Upper lobe of left lung (tissue), 6 donors: ENCODE data around the gene GRIK2. TPM values are rescaled to one million over a fixed set of nuclear protein-coding genes. Genes with fewer than 3 reads are reported as not detected.

Experiments
- ATAC-seq, 2 donors: fragments of 200-7000 bp; cut with Tn5 transposase; one replicate each; pipeline ENCODE4 v1.9.1; 2022; ENCODE audit warnings: mild to moderate bottlenecking in 2 of 2, moderate library complexity in 2 of 2; ENCODE audit not compliant: low FRiP score in 2 of 2
- DNase-seq, 2 donors: peaks; one replicate each; pipeline ENCODE4 v3.0.0-alpha.2; 2019 to 2020
- H3K27ac ChIP-seq, 4 donors: fragments of 200-600 bp; sonication (generic); one replicate each; pipeline ENCODE4 v1.5.1; 2016 to 2019
- H3K27me3 ChIP-seq, 4 donors: fragments of 200-600 bp; sonication (generic); one replicate each; pipeline ENCODE4 v1.5.1; 2017 to 2019
- H3K36me3 ChIP-seq, 4 donors: fragments of 200-600 bp; sonication (generic); one replicate each; pipeline ENCODE4 v1.5.1; 2016 to 2019
- H3K4me1 ChIP-seq, 4 donors: fragments of 200-600 bp; sonication (generic); one replicate each; pipeline ENCODE4 v1.5.1; 2018 to 2019
- H3K4me3 ChIP-seq, 4 donors: fragments of 200-600 bp; sonication (generic); one replicate each; pipeline ENCODE4 v1.5.1; 2017 to 2019; ENCODE audit warnings: mild to moderate bottlenecking in 2 of 4, moderate library complexity in 1 of 4
- H3K9me3 ChIP-seq, 4 donors: fragments of 200-600 bp; sonication (generic); one replicate each; pipeline ENCODE4 v1.5.1; 2018 to 2019
- EP300 ChIP-seq, 4 donors: sonication (generic); formaldehyde crosslinking; IDR thresholded peaks; one replicate each; pipeline ENCODE4 v1.5.1; 2017; ENCODE audit warnings: antibody characterized with exemption in 4 of 4, control low read depth in 2 of 4
- POLR2A ChIP-seq, 4 donors: fragments of 450-650 bp; IDR thresholded peaks; one replicate each; pipeline ENCODE4 v1.5.1; 2016 to 2017; ENCODE audit warnings: antibody characterized with exemption in 4 of 4, mild to moderate bottlenecking in 2 of 4
- POLR2AphosphoS5 ChIP-seq, 2 donors: sonication (generic); formaldehyde crosslinking; IDR thresholded peaks; one replicate each; pipeline ENCODE4 v1.5.1; 2017; ENCODE audit warnings: antibody characterized with exemption in 2 of 2
- WGBS, 2 donors: methylation state at CpG; one replicate each; pipeline ENCODE4 v1.1.5; 2017 to 2018; 5-methylcytosine and 5-hydroxymethylcytosine counted together
- total RNA-seq, 6 donors: library from RNA; depleted of rRNA in 4 of 6; stranded (reverse); fragments of >200 nt in 4 of 6; gene quantifications; one replicate each; pipeline versions ENCODE4 v1.1.0 to v1.2.1, GENCODE V29; 2016 to 2021
- TF ChIP-seq, protein P1 (sequence below), 6 experiments: fragments of 450-650 bp in 4 of 6; fragments of 200-600 bp in 2 of 6; sonication (generic) in 2 of 6; IDR thresholded peaks; one replicate each; pipeline ENCODE4 v1.5.1; 2016 to 2019; ENCODE audit warnings: antibody characterized with exemption in 6 of 6
- donor health status: DM: no; HTN: no; CAD: no; lungs with moderate emphysema.
- donor health status: DM: no; HTN: yes; CAD: no; lungs with severe emphysema.

The GRIK2 gene
- total RNA-seq, 6 donors from 2014 or later, result 0.07 to 1.2 (median 0.50) TPM; not detected in 2

DNA sequence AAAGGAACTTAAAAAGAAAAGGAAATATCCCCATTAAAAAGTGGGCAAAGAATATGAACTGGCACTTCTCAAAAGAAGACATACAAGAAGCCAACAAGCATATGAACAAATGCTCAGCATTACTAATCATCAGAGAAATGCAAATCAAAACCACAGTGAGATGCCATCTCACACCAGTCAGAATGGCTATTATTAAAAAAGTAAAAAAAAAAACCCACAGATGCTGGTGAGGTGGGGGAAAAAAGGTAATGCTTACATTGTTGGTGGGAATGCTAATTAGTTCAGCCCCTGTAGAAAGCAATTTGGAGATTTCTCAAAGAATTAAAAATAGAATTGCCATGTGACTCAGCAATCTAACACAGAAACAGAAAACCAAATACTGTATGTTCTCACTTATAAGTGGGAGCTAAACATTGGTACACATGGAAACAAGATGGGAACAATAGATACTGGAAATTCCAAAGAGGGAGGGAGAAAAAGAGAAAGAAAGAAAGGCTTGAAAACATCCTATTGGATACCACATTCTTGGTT lies 437.1 kb downstream of the GRIK2 start:
- TF ChIP-seq POLR2AphosphoS5 (IDR thresholded peaks at IDR 0.05) (no peak), POLR2A (IDR thresholded peaks at IDR 0.05) (no peak), EP300 (IDR thresholded peaks at IDR 0.05) (no peak)
- TF ChIP-seq, protein P1, sequence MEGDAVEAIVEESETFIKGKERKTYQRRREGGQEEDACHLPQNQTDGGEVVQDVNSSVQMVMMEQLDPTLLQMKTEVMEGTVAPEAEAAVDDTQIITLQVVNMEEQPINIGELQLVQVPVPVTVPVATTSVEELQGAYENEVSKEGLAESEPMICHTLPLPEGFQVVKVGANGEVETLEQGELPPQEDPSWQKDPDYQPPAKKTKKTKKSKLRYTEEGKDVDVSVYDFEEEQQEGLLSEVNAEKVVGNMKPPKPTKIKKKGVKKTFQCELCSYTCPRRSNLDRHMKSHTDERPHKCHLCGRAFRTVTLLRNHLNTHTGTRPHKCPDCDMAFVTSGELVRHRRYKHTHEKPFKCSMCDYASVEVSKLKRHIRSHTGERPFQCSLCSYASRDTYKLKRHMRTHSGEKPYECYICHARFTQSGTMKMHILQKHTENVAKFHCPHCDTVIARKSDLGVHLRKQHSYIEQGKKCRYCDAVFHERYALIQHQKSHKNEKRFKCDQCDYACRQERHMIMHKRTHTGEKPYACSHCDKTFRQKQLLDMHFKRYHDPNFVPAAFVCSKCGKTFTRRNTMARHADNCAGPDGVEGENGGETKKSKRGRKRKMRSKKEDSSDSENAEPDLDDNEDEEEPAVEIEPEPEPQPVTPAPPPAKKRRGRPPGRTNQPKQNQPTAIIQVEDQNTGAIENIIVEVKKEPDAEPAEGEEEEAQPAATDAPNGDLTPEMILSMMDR (IDR thresholded peaks at IDR 0.05), result no peak
- peaks cover 0 to 2% (median 0%) of the 10 kb centered on the region in 4 donors for H3K9me3 ChIP-seq
- no peak overlapping the region for H3K27ac ChIP-seq

DNA sequence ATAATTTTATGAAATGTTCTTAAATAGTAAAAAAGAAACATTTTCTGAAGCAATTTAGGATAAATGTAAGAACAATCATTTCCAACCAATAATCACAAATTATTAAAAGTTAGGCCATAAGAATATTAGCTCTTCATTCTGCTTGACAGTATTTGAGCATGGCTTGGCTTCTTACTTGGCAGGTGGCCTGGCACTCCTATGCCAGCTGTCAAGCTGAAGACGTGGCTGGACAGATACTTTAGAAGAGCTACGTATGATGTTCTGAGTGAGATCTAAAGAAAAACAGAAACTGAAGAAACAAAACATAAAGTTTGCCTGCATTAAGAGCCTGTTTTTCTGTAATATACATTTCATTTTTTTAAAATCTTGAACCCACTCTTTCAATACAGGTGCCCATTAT lies 438.9 kb downstream of the GRIK2 start:
- Histone ChIP-seq H3K27me3 (no peaks in the 10 kb centered on the region), H3K9me3 (peaks cover 0 to 2% (median 0%) of the 10 kb centered on the region in 4 donors), H3K4me3 (no peak overlapping the region), H3K27ac (no peak overlapping the region), H3K4me1 (no peaks in the 10 kb centered on the region), H3K36me3 (no peaks in the 10 kb centered on the region)
- DNase-seq, result no peak
- WGBS, 2 donors, result 55 to 60% methylated on average over 2 of the region's 2 CpGs
- TF ChIP-seq, protein P1 (IDR thresholded peaks at IDR 0.05), result no peak
- no peak for TF ChIP-seq EP300 (IDR thresholded peaks at IDR 0.05)
- no peak for TF ChIP-seq POLR2AphosphoS5 (IDR thresholded peaks at IDR 0.05)
- no peak for TF ChIP-seq POLR2A (IDR thresholded peaks at IDR 0.05)
- ATAC-seq, result no peak

More for the DNA sequence above, 437.1 kb downstream of the GRIK2 start:
- ATAC-seq (no peak), DNase-seq (no peak)
- Histone ChIP-seq H3K4me3 (no peak overlapping the region), H3K27me3 (no peaks in the 10 kb centered on the region), H3K36me3 (no peaks in the 10 kb centered on the region), H3K4me1 (no peaks in the 10 kb centered on the region)

DNA sequence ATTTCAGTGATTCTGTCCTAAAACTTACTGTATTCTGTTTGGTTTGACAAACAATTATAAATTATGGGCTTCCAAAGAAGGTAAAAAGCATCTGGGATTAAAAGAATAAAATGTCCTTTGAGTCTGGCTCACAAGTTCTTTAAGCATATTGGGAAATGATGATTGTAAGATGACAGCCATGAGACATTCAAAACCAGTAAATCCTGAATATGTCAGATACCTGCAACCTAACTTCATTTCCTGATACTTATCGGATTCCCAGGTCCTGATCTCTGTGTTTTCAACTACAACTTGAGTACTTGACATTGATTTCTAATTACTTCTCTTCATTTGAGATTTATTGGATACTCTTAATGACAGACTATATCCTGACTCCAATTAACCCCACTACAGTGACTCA lies 446.6 kb downstream of the GRIK2 start:
- TF ChIP-seq EP300 (IDR thresholded peaks at IDR 0.05) (no peak), POLR2AphosphoS5 (IDR thresholded peaks at IDR 0.05) (no peak), POLR2A (IDR thresholded peaks at IDR 0.05) (no peak)
- TF ChIP-seq, protein P1 (IDR thresholded peaks at IDR 0.05), result no peak
- Histone ChIP-seq H3K4me3 (no peak overlapping the region), H3K27ac (no peak overlapping the region), H3K4me1 (no peaks in the 10 kb centered on the region), H3K9me3 (no peaks in the 10 kb centered on the region), H3K27me3 (no peaks in the 10 kb centered on the region), H3K36me3 (no peaks in the 10 kb centered on the region)
- no peak for ATAC-seq
- WGBS, 2 donors, result 70 to 88% methylated on average over 1 of the region's 1 CpG
- no peak for DNase-seq

DNA sequence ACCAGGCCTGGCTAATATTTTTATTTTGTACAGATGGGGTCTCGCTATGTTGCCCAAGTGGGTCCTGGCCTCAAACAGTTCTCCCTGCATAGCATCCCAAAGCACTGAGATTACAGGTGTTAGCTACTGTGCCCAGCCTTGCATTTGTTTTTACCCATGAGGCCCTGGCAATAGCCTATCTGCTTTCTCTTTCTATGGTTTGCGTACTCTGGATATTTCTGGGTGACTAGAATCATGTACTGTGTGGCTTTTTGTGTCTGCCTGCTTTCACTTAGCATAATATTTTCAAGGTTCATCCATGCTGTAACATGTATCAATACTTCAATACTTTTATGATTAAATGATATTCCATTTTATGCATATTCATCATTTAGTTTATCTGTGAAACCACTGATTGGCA lies 451.7 kb downstream of the GRIK2 start:
- no peak for ATAC-seq
- 0 to 50% methylated on average over 2 of the region's 2 CpGs for WGBS, 2 donors
- H3K4me1 ChIP-seq, result no peaks in the 10 kb centered on the region

More for the DNA sequence above, 451.7 kb downstream of the GRIK2 start:
- Histone ChIP-seq H3K9me3 (no peaks in the 10 kb centered on the region), H3K4me3 (no peak overlapping the region), H3K27ac (no peak overlapping the region), H3K36me3 (no peaks in the 10 kb centered on the region), H3K27me3 (no peaks in the 10 kb centered on the region)
- DNase-seq, result no peak
- TF ChIP-seq POLR2AphosphoS5 (IDR thresholded peaks at IDR 0.05) (no peak), POLR2A (IDR thresholded peaks at IDR 0.05) (no peak), EP300 (IDR thresholded peaks at IDR 0.05) (no peak)
- TF ChIP-seq, protein P1 (IDR thresholded peaks at IDR 0.05), result no peak
